Parathyroid adenoma (tissue), 2 donors: ENCODE data around the gene ZNF507.

Experiments used
- H2AFZ ChIP-seq: fragments of 300-600 bp; sonication (generic); one replicate; pipeline ENCODE4 v1.7.0; 2017; ENCODE audit warnings: antibody characterized with exemption, mild to moderate bottlenecking
- H3K27ac ChIP-seq: fragments of 300-600 bp; sonication (generic); one replicate; pipeline ENCODE4 v1.7.0; 2017
- H3K27me3 ChIP-seq: fragments of 300-600 bp; sonication (generic); one replicate; pipeline ENCODE4 v1.7.0; 2017; ENCODE audit warnings: low read length; ENCODE audit not compliant: control insufficient read depth, insufficient read depth
- H3K36me3 ChIP-seq: fragments of 300-600 bp; sonication (generic); one replicate; pipeline ENCODE4 v1.7.0; 2017; ENCODE audit warnings: low read length; ENCODE audit not compliant: control insufficient read depth, insufficient read depth
- H3K4me1 ChIP-seq: fragments of 300-600 bp; sonication (generic); one replicate; pipeline ENCODE4 v1.7.0; 2017; ENCODE audit warnings: control low read depth
- H3K4me2 ChIP-seq: fragments of 300-600 bp; sonication (generic); one replicate; pipeline ENCODE4 v1.7.0; 2017; ENCODE audit warnings: low read length
- H3K4me3 ChIP-seq: fragments of 300-600 bp; sonication (generic); one replicate; pipeline ENCODE4 v1.7.0; 2017; ENCODE audit warnings: low read depth, low read length
- H3K79me2 ChIP-seq: fragments of 300-600 bp; sonication (generic); one replicate; pipeline ENCODE4 v1.7.0; 2017; ENCODE audit warnings: control low read depth
- H3K9ac ChIP-seq: fragments of 300-600 bp; sonication (generic); one replicate; pipeline ENCODE4 v1.7.0; 2017; ENCODE audit warnings: mild to moderate bottlenecking
- H3K9me3 ChIP-seq: fragments of 300-600 bp; sonication (generic); one replicate; pipeline ENCODE4 v1.7.0; 2017; ENCODE audit warnings: low read length; ENCODE audit not compliant: control insufficient read depth
- CTCF ChIP-seq: fragments of 300-600 bp; sonication (generic); IDR thresholded peaks from one replicate; pipeline ENCODE4 v1.7.0; 2017; ENCODE audit warnings: antibody characterized with exemption, mild to moderate bottlenecking
- donor health status: primary hyperparathyroidism.

Gene ZNF507

GRCh38 chr19:32415669-32416068 is 70.3 kb downstream of the ZNF507 start:
- Histone ChIP-seq H3K27me3 (no peaks in the 10 kb centered on the region), H3K27ac (no peak overlapping the region)

GRCh38 chr19:32416749-32417456 is 71.5 kb downstream of the ZNF507 start:
- TF ChIP-seq CTCF: no peak
- H3K4me3 ChIP-seq: no peak overlapping the region
- H3K4me1 ChIP-seq: peaks cover 9% of the 10 kb centered on the region

More at GRCh38 chr19:32415669-32416068, 70.3 kb downstream of the ZNF507 start:
- no peak overlapping the region for H3K4me3 ChIP-seq
- H2AFZ ChIP-seq: no peak overlapping the region
- H3K9me3 ChIP-seq: no peaks in the 10 kb centered on the region
- H3K4me2 ChIP-seq: no peak overlapping the region
- no peak overlapping the region for H3K9ac ChIP-seq
- no peaks in the 10 kb centered on the region for H3K36me3 ChIP-seq
- H3K4me1 ChIP-seq: peaks cover 6% of the 10 kb centered on the region
- no peaks in the 10 kb centered on the region for H3K79me2 ChIP-seq
- TF ChIP-seq CTCF: no peak

GRCh38 chr19:32418155-32418554 is 72.7 kb downstream of the ZNF507 start:
- peak overlapping the region; percentile 15 for H2AFZ ChIP-seq
- no peak overlapping the region for H3K9ac ChIP-seq
- H3K9me3 ChIP-seq: no peaks in the 10 kb centered on the region
- no peak overlapping the region for H3K4me3 ChIP-seq
- peaks cover 15% of the 10 kb centered on the region for H3K4me1 ChIP-seq
- no peak overlapping the region for H3K27ac ChIP-seq
- peak overlapping the region; percentile 18 for H3K4me2 ChIP-seq
- H3K27me3 ChIP-seq: no peaks in the 10 kb centered on the region
- H3K79me2 ChIP-seq: no peaks in the 10 kb centered on the region
- no peaks in the 10 kb centered on the region for H3K36me3 ChIP-seq
- no peak for TF ChIP-seq CTCF

More at GRCh38 chr19:32416749-32417456, 71.5 kb downstream of the ZNF507 start:
- H3K9me3 ChIP-seq: no peaks in the 10 kb centered on the region
- H3K9ac ChIP-seq: no peak overlapping the region
- no peaks in the 10 kb centered on the region for H3K27me3 ChIP-seq
- H3K36me3 ChIP-seq: no peaks in the 10 kb centered on the region
- no peak overlapping the region for H3K4me2 ChIP-seq
- no peaks in the 10 kb centered on the region for H3K79me2 ChIP-seq
- H3K27ac ChIP-seq: no peak overlapping the region
- H2AFZ ChIP-seq: no peak overlapping the region

- no peak for TF ChIP-seq CTCF
- no peak overlapping the region for H2AFZ ChIP-seq
- H3K36me3 ChIP-seq: no peaks in the 10 kb centered on the region
- H3K79me2 ChIP-seq: no peaks in the 10 kb centered on the region
- H3K4me2 ChIP-seq: peak overlapping the region; percentile 33
- H3K4me1 ChIP-seq: peaks cover 20% of the 10 kb centered on the region
- H3K27ac ChIP-seq: no peak overlapping the region
- no peak overlapping the region for H3K4me3 ChIP-seq
- H3K9ac ChIP-seq: no peak overlapping the region
- no peaks in the 10 kb centered on the region for H3K9me3 ChIP-seq
- H3K27me3 ChIP-seq: no peaks in the 10 kb centered on the region
Observed at GRCh38 chr19:32421589-32422361, 76.4 kb downstream of the ZNF507 start.
